ENCODE results near the gene RHOF. TPM values are rescaled to one million over a fixed set of nuclear protein-coding genes. Genes with fewer than 3 reads are reported as not detected.

The RHOF gene
- total RNA-seq, 4 donors from 2014 or later, result 4.8 to 11.4 (median 9.5) TPM

GRCh38 chr12:121808623-121809022 is 15.1 kb upstream of the RHOF start:
- ATAC-seq (ENCODE audit: low FRiP score) (no peak), DNase-seq (ENCODE audit: low spot score) (no peak)
- no peak for TF ChIP-seq CTCF (IDR thresholded peaks at IDR 0.05)

GRCh38 chr12:121807642-121808347 is 14.3 kb upstream of the RHOF start:
- ATAC-seq (ENCODE audit: low FRiP score) (no peak), DNase-seq (ENCODE audit: low spot score) (no peak)
- TF ChIP-seq CTCF (IDR thresholded peaks at IDR 0.05), result no peak

GRCh38 chr12:121806546-121807423 is 13.3 kb upstream of the RHOF start:
- DNase-seq (ENCODE audit: low spot score) (no peak), ATAC-seq (ENCODE audit: low FRiP score) (no peak)
- TF ChIP-seq CTCF (IDR thresholded peaks at IDR 0.05), result no peak

DNA sequence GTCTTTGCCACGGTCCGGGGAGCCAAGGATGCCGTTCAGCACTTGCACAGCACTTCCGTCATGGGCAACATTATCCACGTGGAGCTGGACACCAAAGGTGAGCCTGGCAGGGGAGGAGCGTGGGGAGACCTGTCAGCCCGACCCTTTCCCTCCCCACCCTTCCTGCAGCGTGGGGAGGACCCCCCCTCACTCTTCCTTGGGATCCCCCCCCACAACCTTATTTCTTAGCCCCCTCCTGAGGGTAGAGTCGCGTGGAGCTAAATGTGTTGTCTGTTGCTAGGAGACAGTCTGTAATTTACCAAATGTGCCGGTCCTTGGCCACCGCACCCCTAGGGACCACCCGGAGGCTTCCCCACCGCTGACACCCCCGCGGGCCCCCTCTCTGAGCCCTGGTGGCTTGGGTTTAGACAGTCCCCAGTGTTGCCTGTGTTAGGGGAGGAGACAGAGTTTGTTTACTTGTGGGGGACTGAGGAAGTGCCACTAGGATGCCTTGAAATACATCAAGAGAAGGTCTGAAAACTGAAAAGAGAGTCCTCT is 12.6 kb upstream of the RHOF start:
- no peak for TF ChIP-seq CTCF (IDR thresholded peaks at IDR 0.05)
- no peak for DNase-seq (ENCODE audit: low spot score)
- ATAC-seq (ENCODE audit: low FRiP score), result no peak

GRCh38 chr12:121805171-121806008 is 11.9 kb upstream of the RHOF start:
- no peak for DNase-seq (ENCODE audit: low spot score)
- no peak for TF ChIP-seq CTCF (IDR thresholded peaks at IDR 0.05)
- ATAC-seq (ENCODE audit: low FRiP score), result no peak

DNA sequence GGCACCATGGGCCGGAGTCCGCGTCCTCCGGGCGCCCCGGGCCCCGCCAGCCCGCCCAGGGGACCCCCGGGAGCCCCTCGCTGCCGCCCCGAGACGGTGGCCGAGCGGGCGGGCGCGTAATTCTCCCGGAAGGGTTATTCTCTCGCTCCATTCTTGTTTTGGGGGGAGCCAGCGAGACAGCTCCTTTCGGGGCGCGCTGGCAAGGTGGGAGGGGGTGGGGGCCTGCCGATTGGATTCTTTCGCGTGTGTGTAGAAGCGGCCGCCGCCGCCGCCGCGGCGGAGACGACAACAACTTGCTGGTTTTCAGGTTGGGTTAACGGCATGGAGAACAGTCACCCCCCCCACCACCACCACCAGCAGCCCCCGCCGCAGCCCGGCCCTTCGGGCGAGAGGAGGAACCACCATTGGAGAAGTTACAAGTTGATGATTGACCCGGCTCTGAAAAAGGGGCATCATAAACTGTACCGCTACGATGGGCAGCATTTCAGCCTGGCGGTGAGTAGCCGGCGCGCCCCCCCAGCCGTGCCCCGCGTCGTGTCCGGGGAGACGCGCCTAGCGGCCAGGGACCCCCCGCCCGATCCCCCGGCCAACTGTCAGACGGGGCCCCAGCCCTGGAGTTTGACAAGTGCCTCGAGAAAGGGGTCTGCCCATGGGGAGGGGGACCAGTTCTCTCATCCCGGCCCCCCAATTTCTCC is 11.1 kb upstream of the RHOF start:
- ATAC-seq (ENCODE audit: low FRiP score) (no peak), DNase-seq (ENCODE audit: low spot score) (no peak)
- TF ChIP-seq CTCF (IDR thresholded peaks at IDR 0.05), result no peak
